HepG2 (cell line): ENCODE data around the gene LRRN2.

Experiments
- IRX3 ChIP-seq: sonication (generic); formaldehyde crosslinking; IDR thresholded peaks from 2 replicates; pipeline ENCODE4 v1.8.1; 2023; ENCODE audit warnings: mild to moderate bottlenecking, low read depth, missing genetic modification reagents, borderline replicate concordance
- POLR2A ChIP-seq, 2 experiments: IDR thresholded peaks; 2 replicates each; pipeline ENCODE4 v1.6.1; 2011; ENCODE audit warnings: low read depth in 2 of 2, low read length in 2 of 2, mild to moderate bottlenecking in 1 of 2, moderate library complexity in 1 of 2; ENCODE audit not compliant: insufficient read depth in 1 of 2
- ZNF891 ChIP-seq: sonication (generic); formaldehyde crosslinking; IDR thresholded peaks from 2 replicates; pipeline ENCODE4 v1.5.0; 2020; ENCODE audit warnings: mild to moderate bottlenecking, missing genetic modification reagents

DNA sequence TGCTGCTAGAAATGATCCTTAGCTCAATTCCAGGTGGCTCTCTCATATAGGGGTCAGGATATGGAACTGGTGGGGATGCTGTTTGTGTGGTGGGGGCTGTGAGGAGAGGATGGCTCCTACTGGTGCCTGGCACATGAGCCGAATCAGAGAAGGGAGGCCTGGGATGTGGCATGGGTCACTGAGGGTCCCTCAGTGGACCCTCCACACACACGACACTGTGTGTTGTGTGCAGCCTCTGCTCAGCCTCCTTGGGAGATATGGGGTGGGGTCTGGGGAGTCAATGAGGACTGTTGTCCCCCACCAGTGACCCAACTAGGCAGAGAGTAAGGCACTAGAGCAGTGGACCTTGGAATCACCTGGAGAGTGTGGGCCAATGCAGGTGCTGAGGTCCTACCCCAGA is 3.2 kb upstream of the LRRN2 start:
- no peak for TF ChIP-seq POLR2A (IDR thresholded peaks at IDR 0.05; ENCODE audit: insufficient read depth in 1 of 2, low read depth in 2 of 2, low read length in 2 of 2)
- no peak for TF ChIP-seq IRX3
- no peak for TF ChIP-seq ZNF891 (CRISPR knock-in tag)
